HPDE6-E6E7 (cell line): ENCODE results near the gene RABGAP1.

ENCODE experiments used
- DNase-seq: peaks from one replicate; pipeline ENCODE4 v3.0.0; 2011; ENCODE audit warnings: missing footprints; ENCODE audit errors: extremely low spot score

The RABGAP1 gene

DNA sequence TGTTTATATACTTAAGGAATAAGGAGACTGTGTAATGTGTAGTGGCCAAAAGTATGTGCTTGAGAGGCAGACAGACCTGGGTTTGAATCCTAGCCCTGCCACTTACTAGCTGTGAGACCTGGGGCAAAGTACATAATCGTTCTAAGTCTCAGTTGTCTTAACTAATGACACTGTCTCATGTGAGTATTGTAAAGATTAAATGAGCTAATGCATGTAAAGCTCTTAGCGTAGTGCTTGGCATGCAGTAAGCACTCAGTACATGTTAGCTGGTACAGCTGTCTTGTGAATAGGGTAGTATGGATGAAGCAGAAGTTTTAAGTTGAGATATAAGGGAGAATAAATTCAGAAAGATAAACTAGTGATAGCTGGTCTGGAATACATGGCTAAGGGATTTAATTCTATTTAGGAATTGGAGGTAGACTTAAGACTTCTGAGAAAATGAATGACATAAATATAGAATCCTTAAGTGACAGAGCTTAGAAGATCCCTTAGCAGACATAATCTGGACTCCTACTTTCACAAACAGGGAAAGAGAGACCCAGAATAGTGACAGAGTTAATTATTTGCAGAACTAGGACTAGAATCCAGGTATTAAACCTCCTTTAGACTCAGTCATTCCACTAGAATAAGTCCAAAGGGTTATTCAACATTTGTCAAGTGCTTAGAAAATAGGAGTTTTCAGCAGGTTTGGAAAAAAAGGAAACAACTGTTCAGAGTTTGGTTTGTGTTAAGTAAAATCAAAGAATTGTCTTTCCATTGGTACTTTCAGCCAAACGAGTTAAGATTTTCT lies 105.8 kb downstream of the RABGAP1 start:
- DNase-seq = no peak

GRCh38 chr9:123048748-123049147 lies 107.9 kb downstream of the RABGAP1 start:
- no peak for DNase-seq

DNA sequence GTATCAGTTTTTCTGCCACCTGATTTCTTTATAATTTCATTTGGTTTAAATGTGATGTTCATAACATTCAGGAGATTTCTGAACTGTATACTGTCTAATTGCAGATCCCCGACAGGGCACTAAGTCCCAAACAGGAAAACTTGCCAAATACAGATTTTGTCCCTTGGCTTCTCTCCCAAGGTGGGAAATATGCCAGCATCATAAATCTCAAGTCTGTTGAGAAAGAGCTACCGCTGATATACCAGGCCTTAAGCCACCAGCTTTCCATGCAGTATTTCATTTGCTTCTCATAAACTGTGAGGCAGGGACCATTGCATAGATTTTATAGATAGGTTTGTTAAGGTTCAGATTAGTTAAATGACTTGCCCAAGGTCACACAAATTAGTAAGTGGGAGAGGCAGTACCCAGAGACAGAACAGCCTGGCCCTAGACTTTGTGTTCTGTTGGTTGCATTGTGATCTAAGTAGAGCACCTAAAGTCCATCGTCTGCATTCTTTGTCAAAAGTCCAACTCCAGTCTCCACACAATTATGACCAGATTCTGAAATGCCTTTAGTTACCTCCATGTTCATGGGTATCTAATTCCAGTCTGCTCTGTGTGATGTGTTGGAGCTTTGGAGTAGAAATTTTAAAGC lies 108.9 kb downstream of the RABGAP1 start:
- no peak for DNase-seq

DNA sequence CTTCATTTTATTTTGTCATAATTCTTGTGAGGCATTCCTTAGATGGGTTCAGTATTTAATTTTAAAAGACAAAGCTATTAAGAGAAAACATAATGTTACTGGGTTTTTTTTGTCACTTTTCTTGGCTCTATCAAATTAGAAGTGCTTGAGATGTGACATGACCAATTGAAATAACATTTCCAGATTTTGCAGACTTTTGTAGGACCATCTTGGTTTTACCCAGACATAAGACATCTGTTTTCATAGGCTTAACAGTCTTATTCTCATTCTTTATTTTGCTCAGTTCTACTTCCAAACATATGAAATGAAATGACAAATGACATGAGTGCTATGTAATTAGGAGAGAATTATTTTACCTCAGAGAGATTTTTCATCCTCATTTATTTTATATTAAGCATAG lies 112.2 kb downstream of the RABGAP1 start:
- DNase-seq = no peak

DNA sequence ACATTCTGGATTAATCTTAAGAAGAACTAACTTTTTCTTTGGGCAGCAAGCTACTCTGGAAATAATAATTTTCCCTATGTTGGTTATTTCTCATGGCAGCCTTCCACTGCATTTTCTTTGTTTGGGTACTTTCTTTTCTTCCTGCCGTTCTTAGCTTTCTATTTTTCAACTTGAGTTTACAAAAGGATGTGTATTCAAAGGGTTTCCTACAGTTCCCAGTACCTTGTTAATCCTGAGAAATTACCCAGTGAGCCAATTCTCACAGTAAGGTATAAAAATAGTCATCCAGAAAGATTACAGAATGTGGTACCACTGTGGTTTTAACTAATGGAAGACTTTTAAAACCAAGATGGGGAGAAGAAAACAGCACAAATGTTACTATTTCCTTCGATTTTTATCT lies 112.9 kb downstream of the RABGAP1 start:
- DNase-seq = no peak

GRCh38 chr9:123058834-123059233 lies 118.0 kb downstream of the RABGAP1 start:
- no peak for DNase-seq

GRCh38 chr9:123059472-123060220 lies 118.8 kb downstream of the RABGAP1 start:
- DNase-seq = no peak

- no peak for DNase-seq
These were observed 120.4 kb downstream of the RABGAP1 start for GRCh38 chr9:123061216-123061615.

- no peak for DNase-seq
These were observed 121.7 kb downstream of the RABGAP1 start for GRCh38 chr9:123062351-123063176.

- DNase-seq = no peak
These were observed 122.4 kb downstream of the RABGAP1 start for GRCh38 chr9:123063177-123063598.

- DNase-seq = no peak
These were observed 123.1 kb downstream of the RABGAP1 start for GRCh38 chr9:123063896-123064295.

GRCh38 chr9:123064716-123065115 lies 123.9 kb downstream of the RABGAP1 start:
- DNase-seq = no peak

- DNase-seq = no peak
These were observed 124.4 kb downstream of the RABGAP1 start for GRCh38 chr9:123065196-123065595.

DNA sequence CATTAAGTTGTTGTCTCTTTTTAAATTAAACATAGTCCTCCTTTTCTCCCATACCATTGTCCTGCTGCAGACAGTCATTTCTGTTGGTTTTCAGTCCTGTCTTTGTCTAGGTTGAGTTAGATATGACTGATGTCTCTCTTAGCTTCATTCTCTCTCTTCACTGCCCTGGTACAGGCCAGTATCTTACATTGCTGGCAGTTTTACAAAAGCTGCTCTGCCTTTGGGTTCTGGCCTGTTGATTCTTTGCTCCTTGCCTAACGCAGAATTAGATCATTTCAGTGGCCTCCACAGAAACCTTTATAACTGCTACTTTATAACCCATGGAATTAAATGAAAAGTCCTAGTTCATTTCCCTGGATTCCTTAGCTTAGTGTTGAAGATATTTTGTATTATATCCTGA lies 126.3 kb downstream of the RABGAP1 start:
- DNase-seq = no peak

- no peak for DNase-seq
These were observed 128.2 kb downstream of the RABGAP1 start for GRCh38 chr9:123069010-123069481.

DNA sequence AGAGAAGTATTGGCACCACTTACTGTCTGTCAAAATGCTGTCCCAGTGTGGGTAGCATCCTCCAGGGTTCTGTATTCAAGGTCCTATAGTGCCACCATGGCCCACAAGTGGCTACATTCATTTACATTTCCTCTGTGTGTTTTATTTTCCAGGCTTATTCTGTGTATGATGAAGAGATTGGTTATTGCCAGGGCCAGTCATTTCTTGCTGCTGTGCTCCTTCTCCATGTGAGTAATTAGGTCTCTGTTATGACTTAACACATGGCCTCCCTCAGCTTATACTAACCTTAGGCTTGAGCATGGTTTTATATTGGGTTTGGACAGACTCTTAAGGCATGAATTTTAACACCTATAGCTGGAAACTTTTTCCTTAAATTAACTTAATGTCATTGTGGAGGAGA lies 129.4 kb downstream of the RABGAP1 start:
- no peak for DNase-seq

GRCh38 chr9:123072407-123072995 lies 131.7 kb downstream of the RABGAP1 start:
- no peak for DNase-seq

GRCh38 chr9:123073441-123073840 lies 132.6 kb downstream of the RABGAP1 start:
- no peak for DNase-seq

DNA sequence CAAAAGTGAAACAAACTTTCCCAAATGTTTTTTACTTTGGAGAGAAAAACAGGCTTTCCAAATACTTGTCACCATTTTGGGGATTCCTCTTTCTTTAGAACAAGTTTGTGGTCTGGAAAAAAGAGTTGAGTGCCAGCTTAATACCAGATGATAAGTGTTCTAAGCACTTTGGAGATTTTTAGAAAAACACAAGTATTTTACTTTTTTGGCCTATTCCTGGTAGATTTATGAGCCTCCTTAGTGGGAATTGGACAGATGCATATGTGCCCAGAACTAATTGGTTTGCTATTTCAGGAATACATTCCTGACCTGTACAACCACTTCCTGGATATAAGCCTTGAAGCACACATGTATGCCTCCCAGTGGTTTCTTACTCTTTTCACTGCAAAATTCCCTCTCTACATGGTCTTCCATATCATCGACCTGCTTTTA lies 133.2 kb downstream of the RABGAP1 start:
- DNase-seq = no peak

DNA sequence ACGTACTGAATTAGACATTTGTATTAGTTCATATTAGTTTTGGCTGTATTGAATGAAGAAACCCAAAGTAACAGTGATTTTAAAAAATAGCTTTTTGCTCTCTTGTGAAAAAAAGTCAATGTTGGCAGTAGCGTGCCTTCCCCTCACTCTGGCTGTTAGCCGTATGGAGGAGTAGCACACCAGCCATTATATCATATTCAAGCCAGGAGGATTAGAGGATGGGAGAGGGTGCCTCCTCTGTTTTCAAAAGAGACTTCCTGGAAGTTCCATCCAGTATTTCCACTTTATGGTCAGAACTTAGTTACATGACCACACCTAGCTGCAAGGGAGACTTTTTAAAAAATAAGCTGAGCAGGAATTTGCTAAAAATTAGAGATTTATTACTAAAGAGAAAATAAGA lies 133.8 kb downstream of the RABGAP1 start:
- DNase-seq = no peak

- DNase-seq = no peak
These were observed 139.6 kb downstream of the RABGAP1 start for GRCh38 chr9:123080444-123080843.
